GM18498 (cell line): Measurements from ENCODE around the gene CCN5.

Experiments
- ATAC-seq: cut with Tn5 transposase; IDR thresholded peaks from one replicate; pipeline ENCODE4 v1.9.1; 2021; ENCODE audit warnings: mild to moderate bottlenecking, moderate library complexity; ENCODE audit not compliant: unreplicated experiment

Gene CCN5

GRCh38 chr20:44715499-44716308 is 535 bp downstream of the CCN5 start:
- ATAC-seq: no peak

DNA sequence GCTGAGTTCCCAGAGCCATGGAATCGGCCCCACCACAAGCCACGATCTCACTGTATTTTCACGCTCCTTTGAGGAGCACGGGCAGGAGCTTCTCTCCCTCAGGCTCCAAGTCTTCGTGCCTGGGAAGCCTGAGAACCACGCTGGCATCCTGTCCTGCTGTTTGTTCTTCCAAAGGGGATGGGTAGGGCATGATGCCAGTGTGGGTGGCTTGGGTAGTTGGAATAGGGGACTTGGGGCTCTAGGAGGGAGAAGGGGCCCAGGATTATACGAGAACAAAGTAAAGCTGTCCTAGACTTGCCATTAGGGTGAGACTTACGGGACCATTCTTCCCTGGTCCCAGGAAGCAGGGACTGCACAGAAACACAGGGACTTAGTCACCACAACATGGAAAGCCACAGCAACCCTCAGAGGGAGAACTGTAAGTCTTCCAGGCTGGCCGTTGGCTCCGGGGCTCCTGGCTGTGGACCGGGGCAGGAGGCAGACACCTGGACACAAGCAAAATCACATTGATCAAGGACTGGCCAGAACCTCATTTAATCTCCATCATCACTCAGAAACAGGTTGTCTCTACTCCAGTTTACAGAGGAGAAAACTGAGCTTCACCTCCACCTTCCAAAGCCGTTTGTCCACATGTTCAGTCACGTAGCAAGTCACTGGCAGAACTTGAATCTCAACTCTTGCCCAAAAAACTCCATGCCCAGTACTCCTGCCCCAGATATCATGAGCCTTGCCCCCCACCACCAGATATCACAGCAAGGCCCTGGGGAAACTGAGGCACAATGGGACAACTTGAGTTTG is 1.3 kb downstream of the CCN5 start:
- no peak for ATAC-seq

DNA sequence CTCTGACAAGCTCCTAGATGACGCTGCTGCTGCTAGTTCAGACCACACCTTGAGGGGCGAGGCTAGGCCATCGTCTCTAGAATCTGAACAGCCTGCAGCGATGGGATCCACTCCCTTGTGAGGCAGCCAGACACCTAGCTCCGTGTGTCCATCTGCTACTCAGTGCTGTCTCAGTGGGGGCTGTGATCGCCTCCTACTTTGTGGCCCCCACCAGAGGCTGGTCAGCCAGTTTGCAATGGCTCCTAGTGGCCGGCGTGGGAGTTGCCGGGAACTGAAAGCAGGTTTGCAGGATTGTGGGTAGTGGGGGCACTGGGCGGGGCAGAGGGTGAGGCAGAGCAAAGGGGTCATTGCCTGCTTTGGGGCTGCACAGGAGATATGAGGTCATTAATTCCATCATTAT is 2.8 kb downstream of the CCN5 start:
- ATAC-seq: no peak

- ATAC-seq: no peak
These were observed 4.7 kb downstream of the CCN5 start for GRCh38 chr20:44719841-44720240.

DNA sequence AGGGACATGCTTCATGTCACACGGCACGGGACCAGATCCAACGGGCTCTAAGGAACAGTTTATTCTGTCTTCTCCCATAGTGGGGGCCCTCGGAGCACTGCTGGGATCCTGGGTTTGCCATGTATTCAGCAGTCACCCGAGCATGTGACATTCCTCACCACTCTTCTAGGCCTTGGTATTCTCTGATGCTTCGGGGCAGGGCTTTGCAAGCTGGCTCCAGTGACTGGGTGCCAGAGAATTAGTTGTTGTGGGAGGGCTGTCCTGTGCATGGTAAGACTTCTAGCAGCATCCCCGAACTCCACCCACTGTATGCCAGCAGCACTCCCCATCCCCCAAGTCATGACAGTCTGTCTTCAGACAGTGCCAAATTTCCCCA is 5.4 kb downstream of the CCN5 start:
- no peak for ATAC-seq

- ATAC-seq: no peak
These were observed 6.0 kb downstream of the CCN5 start for GRCh38 chr20:44720997-44721784.

DNA sequence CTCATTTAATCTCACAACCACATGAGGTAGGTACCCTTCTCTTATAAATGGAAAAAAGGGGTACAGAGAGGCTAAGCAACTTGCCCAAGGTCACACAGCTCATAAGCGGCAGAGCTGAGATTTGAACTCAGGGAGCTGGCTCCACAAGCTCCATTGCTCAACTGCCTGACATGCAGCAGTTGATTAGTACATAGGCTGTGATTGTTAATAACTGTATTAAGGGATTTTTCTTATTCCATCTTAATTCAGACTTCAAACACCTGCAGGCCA is 6.6 kb downstream of the CCN5 start:
- no peak for ATAC-seq

- no peak for ATAC-seq
These were observed 7.8 kb downstream of the CCN5 start for GRCh38 chr20:44722990-44723389.

DNA sequence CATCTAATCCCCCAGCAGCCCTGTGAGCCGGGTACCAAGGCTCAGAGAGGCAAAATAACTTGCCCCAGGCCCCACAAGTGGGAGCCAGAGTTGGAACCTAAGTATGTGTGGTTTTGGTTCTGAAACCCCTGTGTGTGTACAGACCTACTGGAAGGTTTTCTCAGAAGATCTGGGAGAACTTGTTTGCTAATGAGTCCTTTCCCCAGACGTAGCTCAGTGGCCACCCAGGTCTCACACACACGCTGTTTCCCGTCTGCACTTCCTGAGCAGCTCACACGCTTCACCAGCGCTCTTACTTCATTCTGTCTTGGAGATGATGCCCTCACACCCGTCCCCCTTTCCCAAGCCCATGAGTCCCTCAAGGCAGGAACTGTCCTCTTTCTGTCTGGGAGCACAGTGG is 8.2 kb downstream of the CCN5 start:
- ATAC-seq: no peak

GRCh38 chr20:44723798-44724362 is 8.7 kb downstream of the CCN5 start:
- no peak for ATAC-seq

- ATAC-seq: no peak
These were observed 9.4 kb downstream of the CCN5 start for GRCh38 chr20:44724423-44725091.

DNA sequence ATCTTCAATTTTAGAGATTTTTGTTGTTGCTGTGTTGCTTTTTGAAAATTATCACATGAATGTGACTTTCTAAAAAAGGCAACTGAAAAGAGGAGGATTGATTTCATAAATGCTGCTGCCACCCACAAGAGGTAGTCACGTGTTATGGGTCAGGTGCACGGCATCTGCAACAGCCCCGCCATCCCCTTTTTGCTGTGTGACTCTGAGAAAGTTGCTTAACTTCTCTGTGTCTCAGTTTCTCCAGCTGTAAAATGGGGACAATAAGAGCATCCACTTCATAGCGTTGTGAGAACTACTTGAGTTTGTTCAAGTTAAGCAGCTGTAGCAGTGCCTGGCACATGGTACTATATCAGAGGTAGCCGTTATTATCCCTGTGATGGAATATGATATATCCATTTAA is 10.7 kb downstream of the CCN5 start:
- no peak for ATAC-seq

- no peak for ATAC-seq
These were observed 11.9 kb downstream of the CCN5 start for GRCh38 chr20:44727039-44727438.

GRCh38 chr20:44727651-44728050 is 12.5 kb downstream of the CCN5 start:
- no peak for ATAC-seq

GRCh38 chr20:44728801-44729443 is 13.8 kb downstream of the CCN5 start:
- no peak for ATAC-seq

DNA sequence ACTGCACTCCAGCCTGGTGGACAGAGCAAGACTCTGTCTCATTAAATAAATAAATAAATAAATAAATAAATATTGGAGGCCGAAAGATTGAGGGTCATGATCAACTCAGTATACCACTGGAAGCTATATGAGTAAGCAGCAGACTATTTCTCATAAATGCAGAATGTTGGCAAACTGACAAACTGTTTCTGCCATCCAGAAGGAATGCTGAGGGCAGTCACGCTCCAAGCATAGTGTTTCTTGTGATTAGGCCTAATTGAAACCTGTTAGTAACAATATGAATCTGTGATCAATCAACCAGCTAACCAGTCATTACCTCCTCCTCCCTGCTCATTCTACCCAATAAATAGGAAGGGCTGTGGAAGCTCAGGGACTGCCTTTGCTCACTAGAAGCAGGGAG is 15.3 kb downstream of the CCN5 start:
- ATAC-seq: no peak

GRCh38 chr20:44731657-44732056 is 16.5 kb downstream of the CCN5 start:
- no peak for ATAC-seq

- no peak for ATAC-seq
These were observed 17.2 kb downstream of the CCN5 start for GRCh38 chr20:44732327-44732726.

GRCh38 chr20:44733341-44734069 is 18.3 kb downstream of the CCN5 start:
- peak; percentile 60 for ATAC-seq

- no peak for ATAC-seq
These were observed 19.8 kb downstream of the CCN5 start for GRCh38 chr20:44734938-44735337.
